Mucosa of stomach (tissue), 1 donor: ENCODE measurements around the gene ZFP62.

Source experiments
- H3K27me3 ChIP-seq: one replicate; pipeline ENCODE4 v1.7.0; 2013; ENCODE audit warnings: mild to moderate bottlenecking, low read length; ENCODE audit not compliant: control insufficient read depth, insufficient read depth
- H3K36me3 ChIP-seq: one replicate; pipeline ENCODE4 v1.7.0; 2013; ENCODE audit warnings: low read length; ENCODE audit not compliant: control insufficient read depth, insufficient read depth
- H3K4me1 ChIP-seq: one replicate; pipeline ENCODE4 v1.7.0; 2013; ENCODE audit warnings: mild to moderate bottlenecking, low read length; ENCODE audit not compliant: control insufficient read depth, insufficient read depth
- H3K4me3 ChIP-seq: one replicate; pipeline ENCODE4 v1.7.0; 2013; ENCODE audit warnings: low read length
- H3K9ac ChIP-seq: one replicate; pipeline ENCODE4 v1.7.0; 2013; ENCODE audit warnings: mild to moderate bottlenecking, low read length, moderate library complexity
- H3K9me3 ChIP-seq: one replicate; pipeline ENCODE4 v1.7.0; 2013; ENCODE audit warnings: mild to moderate bottlenecking, low read length, moderate library complexity; ENCODE audit not compliant: control insufficient read depth
- donor health status: Pancreatic carcinoma.

The ZFP62 gene

DNA sequence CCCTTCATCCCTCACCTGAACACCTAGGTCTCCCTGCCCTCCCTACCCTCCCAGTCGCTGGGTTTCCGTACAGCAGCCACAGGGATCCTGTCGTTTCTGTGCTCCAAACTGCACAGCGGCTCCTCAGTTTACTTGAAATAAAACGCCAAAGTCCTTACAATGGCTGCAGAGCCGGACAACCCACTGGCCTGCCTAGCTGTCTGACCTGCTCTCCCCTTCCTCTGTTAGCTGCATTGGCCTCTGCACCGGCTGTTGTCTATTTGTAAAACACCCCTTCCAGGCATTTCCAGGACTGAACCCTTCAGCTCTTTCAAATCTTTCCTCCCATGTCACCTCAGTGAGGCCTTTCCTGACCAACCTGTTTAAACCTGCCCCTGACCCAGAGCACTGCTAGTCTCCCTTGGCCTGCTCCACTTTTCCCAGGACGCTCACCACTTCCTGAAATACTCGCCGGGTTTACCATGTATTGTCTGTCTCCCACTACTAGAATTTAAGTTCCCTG is 49.4 kb downstream of the ZFP62 start:
- Histone ChIP-seq H3K9me3 (no peaks in the 10 kb centered on the region), H3K27me3 (no peaks in the 10 kb centered on the region), H3K9ac (peak overlapping the region; percentile 92), H3K4me3 (no peak overlapping the region), H3K4me1 (peaks cover 41% of the 10 kb centered on the region), H3K36me3 (no peaks in the 10 kb centered on the region)

- H3K4me3 ChIP-seq = peak overlapping the region; percentile 96
- H3K4me1 ChIP-seq = peaks cover 42% of the 10 kb centered on the region
- H3K27me3 ChIP-seq = no peaks in the 10 kb centered on the region
- no peaks in the 10 kb centered on the region for H3K36me3 ChIP-seq
- H3K9ac ChIP-seq = peak overlapping the region; percentile 92
- no peaks in the 10 kb centered on the region for H3K9me3 ChIP-seq
Measured at GRCh38 chr5:180810959-180811622, 50.0 kb downstream of the ZFP62 start.

GRCh38 chr5:180810210-180810958 is 50.7 kb downstream of the ZFP62 start:
- Histone ChIP-seq H3K36me3 (no peaks in the 10 kb centered on the region), H3K9me3 (no peaks in the 10 kb centered on the region), H3K4me1 (peaks cover 42% of the 10 kb centered on the region), H3K9ac (peak overlapping the region; percentile 92), H3K27me3 (no peaks in the 10 kb centered on the region), H3K4me3 (peak overlapping the region; percentile 96)

GRCh38 chr5:180809403-180810209 is 51.5 kb downstream of the ZFP62 start:
- H3K4me1 ChIP-seq = peaks cover 48% of the 10 kb centered on the region
- H3K27me3 ChIP-seq = no peaks in the 10 kb centered on the region
- H3K9me3 ChIP-seq = no peaks in the 10 kb centered on the region
- peak overlapping the region; percentile 92 for H3K9ac ChIP-seq
- no peaks in the 10 kb centered on the region for H3K36me3 ChIP-seq
- peak overlapping the region; percentile 96 for H3K4me3 ChIP-seq

DNA sequence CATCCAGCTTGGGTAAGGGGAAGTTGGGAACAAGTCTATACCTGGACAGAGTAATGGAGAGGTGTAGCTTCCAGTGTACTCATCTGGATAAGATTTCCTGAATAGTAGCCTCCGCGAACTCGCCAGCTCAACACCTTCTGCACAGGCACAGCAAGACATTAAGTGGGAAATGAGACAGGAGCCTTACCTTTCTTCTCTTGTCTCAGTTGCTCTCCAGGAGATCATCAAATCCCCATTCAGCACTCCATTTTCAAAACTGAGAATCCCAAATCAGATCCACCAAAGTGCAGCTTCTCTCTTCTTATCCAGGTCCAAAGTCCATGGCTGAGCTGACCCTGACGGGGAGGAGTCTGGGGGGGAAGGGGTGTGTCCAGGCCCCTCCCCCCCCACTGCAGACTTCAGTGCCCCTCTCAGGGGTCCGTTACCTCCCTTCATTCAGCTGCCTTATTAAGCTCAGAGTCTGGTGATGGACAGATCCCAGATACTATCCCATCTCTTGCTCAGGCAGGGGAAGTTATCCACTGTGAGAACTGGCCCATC is 52.5 kb downstream of the ZFP62 start:
- Histone ChIP-seq H3K4me3 (no peak overlapping the region), H3K9ac (peak overlapping the region; percentile 92), H3K36me3 (no peaks in the 10 kb centered on the region), H3K27me3 (no peaks in the 10 kb centered on the region), H3K9me3 (no peaks in the 10 kb centered on the region), H3K4me1 (peaks cover 56% of the 10 kb centered on the region)

GRCh38 chr5:180807654-180808414 is 53.2 kb downstream of the ZFP62 start:
- Histone ChIP-seq H3K36me3 (no peaks in the 10 kb centered on the region), H3K4me3 (no peak overlapping the region), H3K27me3 (no peaks in the 10 kb centered on the region), H3K4me1 (peaks cover 62% of the 10 kb centered on the region), H3K9ac (peak overlapping the region; percentile 92), H3K9me3 (no peaks in the 10 kb centered on the region)

DNA sequence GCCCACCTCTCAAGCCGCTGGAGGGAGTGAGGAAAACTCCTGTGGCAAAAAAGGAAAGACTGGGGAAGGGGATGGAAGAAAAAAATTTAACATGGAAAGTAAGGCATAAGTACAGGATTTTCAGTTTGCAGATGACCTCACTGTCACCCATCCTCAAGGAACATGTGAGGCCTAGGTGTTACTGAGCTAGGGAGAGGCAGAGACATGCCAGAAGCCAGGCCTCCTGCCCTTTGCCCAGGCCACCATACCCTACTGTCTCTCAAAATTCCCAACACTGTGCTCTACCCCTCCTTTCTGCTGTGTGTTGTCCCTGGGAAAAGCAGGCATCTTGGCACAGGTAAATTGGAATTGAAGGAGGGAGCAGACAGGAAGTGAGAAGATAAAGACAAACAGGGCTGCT is 54.0 kb downstream of the ZFP62 start:
- H3K36me3 ChIP-seq = no peaks in the 10 kb centered on the region
- no peaks in the 10 kb centered on the region for H3K9me3 ChIP-seq
- no peak overlapping the region for H3K9ac ChIP-seq
- no peaks in the 10 kb centered on the region for H3K27me3 ChIP-seq
- H3K4me1 ChIP-seq = peaks cover 61% of the 10 kb centered on the region
- H3K4me3 ChIP-seq = no peak overlapping the region

DNA sequence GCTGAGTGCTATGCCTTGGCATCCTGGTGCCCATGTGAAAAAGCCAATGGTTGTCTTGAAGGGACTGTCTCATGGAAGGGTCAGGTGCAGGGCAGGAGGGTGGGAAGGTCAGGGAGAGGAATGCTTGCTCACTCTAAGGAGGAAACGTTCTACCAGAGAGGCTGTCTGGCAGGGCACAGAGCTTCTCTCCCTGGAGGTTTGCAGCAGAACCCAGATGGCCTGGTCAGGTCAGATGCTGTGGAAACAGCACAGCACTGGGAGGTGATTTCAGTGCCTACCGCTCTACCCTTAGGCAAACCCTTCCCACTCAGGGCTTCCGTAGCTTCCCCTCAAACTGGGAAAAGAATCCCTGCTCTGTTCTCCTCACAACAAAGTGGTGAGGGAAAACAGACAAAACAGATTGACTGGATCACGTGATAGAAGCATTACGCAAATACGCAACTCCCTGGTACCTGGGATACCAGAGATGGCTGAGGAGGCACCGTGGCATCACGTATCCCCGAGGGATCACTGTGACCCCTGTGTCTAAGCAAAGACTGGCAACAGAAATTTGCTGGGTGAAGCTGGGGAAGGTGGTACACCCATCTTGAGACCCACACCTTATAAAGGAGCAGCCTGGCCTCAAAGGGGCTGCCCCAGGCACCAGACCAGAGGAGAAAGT is 54.6 kb downstream of the ZFP62 start:
- no peak overlapping the region for H3K4me3 ChIP-seq
- H3K9me3 ChIP-seq = no peaks in the 10 kb centered on the region
- H3K27me3 ChIP-seq = no peaks in the 10 kb centered on the region
- H3K9ac ChIP-seq = no peak overlapping the region
- H3K4me1 ChIP-seq = peaks cover 60% of the 10 kb centered on the region
- no peaks in the 10 kb centered on the region for H3K36me3 ChIP-seq

GRCh38 chr5:180804129-180804618 is 56.9 kb downstream of the ZFP62 start:
- no peaks in the 10 kb centered on the region for H3K36me3 ChIP-seq
- peak overlapping the region; percentile 79 for H3K9ac ChIP-seq
- peaks cover 76% of the 10 kb centered on the region for H3K4me1 ChIP-seq
- H3K9me3 ChIP-seq = no peaks in the 10 kb centered on the region
- no peaks in the 10 kb centered on the region for H3K27me3 ChIP-seq
- no peak overlapping the region for H3K4me3 ChIP-seq

- peak overlapping the region; percentile 16 for H3K4me3 ChIP-seq
- peak overlapping the region; percentile 79 for H3K9ac ChIP-seq
- no peaks in the 10 kb centered on the region for H3K27me3 ChIP-seq
- H3K4me1 ChIP-seq = peaks cover 76% of the 10 kb centered on the region
- H3K9me3 ChIP-seq = no peaks in the 10 kb centered on the region
- H3K36me3 ChIP-seq = no peaks in the 10 kb centered on the region
Measured at GRCh38 chr5:180803181-180804128, 57.6 kb downstream of the ZFP62 start.
